ENCODE results near the gene ABCC9.
A peak's percentile ranks its signal among the peaks of the same experiment; 100 is the strongest.

Gene ABCC9

GRCh38 chr12:21971344-21971743 is 30.1 kb upstream of the ABCC9 start:
- DNase-seq (ENCODE audit: low read depth), result no peak
- TF ChIP-seq POLR2A (IDR thresholded peaks at IDR 0.05; ENCODE audit: extremely low read depth, insufficient read length) (no peak), MYC (IDR thresholded peaks at IDR 0.05; ENCODE audit: low read depth, low read length) (no peak)
- TF ChIP-seq, protein P1, sequence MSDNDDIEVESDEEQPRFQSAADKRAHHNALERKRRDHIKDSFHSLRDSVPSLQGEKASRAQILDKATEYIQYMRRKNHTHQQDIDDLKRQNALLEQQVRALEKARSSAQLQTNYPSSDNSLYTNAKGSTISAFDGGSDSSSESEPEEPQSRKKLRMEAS (IDR thresholded peaks at IDR 0.05; ENCODE audit: low read depth, low read length), result no peak
- TF ChIP-seq, protein P2, sequence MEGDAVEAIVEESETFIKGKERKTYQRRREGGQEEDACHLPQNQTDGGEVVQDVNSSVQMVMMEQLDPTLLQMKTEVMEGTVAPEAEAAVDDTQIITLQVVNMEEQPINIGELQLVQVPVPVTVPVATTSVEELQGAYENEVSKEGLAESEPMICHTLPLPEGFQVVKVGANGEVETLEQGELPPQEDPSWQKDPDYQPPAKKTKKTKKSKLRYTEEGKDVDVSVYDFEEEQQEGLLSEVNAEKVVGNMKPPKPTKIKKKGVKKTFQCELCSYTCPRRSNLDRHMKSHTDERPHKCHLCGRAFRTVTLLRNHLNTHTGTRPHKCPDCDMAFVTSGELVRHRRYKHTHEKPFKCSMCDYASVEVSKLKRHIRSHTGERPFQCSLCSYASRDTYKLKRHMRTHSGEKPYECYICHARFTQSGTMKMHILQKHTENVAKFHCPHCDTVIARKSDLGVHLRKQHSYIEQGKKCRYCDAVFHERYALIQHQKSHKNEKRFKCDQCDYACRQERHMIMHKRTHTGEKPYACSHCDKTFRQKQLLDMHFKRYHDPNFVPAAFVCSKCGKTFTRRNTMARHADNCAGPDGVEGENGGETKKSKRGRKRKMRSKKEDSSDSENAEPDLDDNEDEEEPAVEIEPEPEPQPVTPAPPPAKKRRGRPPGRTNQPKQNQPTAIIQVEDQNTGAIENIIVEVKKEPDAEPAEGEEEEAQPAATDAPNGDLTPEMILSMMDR (IDR thresholded peaks at IDR 0.05; ENCODE audit: low read depth, low read length), result no peak
- H3K4me3 ChIP-seq (ENCODE audit: low read depth, low read length), result no peak overlapping the region

GRCh38 chr12:21962821-21963220 is 21.6 kb upstream of the ABCC9 start:
- TF ChIP-seq MYC (IDR thresholded peaks at IDR 0.05; ENCODE audit: low read depth, low read length), result no peak
- TF ChIP-seq, protein P2 (IDR thresholded peaks at IDR 0.05; ENCODE audit: low read depth, low read length), result peak; percentile 28

DNA sequence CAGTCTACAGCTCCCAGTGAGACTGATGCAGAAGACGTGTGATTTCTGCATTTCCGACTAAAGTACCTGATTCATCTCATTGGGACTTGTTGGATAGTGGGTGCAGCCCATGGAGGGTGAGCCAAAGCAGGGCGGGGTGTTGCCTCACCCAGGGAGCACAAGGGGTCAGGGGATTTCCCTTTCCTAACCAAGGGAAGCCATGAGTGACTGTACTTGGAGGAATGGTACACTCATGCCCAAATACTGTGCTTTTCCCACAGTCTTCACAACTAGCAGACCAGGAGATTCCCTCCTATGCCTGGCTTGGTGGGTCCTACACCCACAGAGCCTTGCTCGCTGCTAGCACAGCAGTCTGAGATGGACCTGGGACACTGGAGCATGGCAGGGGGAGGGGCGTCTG is 21.0 kb upstream of the ABCC9 start:
- DNase-seq (ENCODE audit: low read depth), result no peak
- TF ChIP-seq, protein P2 (IDR thresholded peaks at IDR 0.05; ENCODE audit: low read depth, low read length), result no peak
- TF ChIP-seq, protein P1 (IDR thresholded peaks at IDR 0.05; ENCODE audit: low read depth, low read length), result no peak
- TF ChIP-seq MYC (IDR thresholded peaks at IDR 0.05; ENCODE audit: low read depth, low read length) (no peak), POLR2A (IDR thresholded peaks at IDR 0.05; ENCODE audit: extremely low read depth, insufficient read length) (no peak)
- H3K4me3 ChIP-seq (ENCODE audit: low read depth, low read length), result no peak overlapping the region

More at GRCh38 chr12:21962821-21963220, 21.6 kb upstream of the ABCC9 start:
- no peak for DNase-seq (ENCODE audit: low read depth)
- no peak overlapping the region for H3K4me3 ChIP-seq (ENCODE audit: low read depth, low read length)

GRCh38 chr12:21950649-21951048 is 9.4 kb upstream of the ABCC9 start:
- TF ChIP-seq MYC (IDR thresholded peaks at IDR 0.05; ENCODE audit: low read depth, low read length) (no peak), POLR2A (IDR thresholded peaks at IDR 0.05; ENCODE audit: extremely low read depth, insufficient read length) (no peak)
- TF ChIP-seq, protein P2 (IDR thresholded peaks at IDR 0.05; ENCODE audit: low read depth, low read length), result no peak
- TF ChIP-seq, protein P1 (IDR thresholded peaks at IDR 0.05; ENCODE audit: low read depth, low read length), result no peak
- H3K4me3 ChIP-seq (ENCODE audit: low read depth, low read length), result no peak overlapping the region
- no peak for DNase-seq (ENCODE audit: low read depth)

DNA sequence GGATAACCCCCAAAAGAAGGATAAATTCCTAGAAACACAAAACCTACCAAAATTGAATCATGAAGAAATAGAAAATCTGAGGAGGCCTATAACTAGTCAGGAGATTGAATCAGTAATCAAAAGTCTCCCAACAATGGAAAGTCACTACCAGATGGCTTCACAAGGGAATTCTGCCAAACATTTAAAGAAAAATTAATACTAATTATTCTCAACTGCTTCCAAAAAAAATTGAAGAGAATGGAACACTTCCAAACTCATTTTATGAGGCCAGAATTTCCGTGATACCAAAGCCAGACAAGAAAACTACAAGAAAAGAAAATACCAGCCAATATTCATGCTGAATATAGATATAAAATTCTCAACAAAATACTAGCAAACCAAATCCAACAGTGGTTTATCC is 7.8 kb upstream of the ABCC9 start:
- no peak for DNase-seq (ENCODE audit: low read depth)
- no peak overlapping the region for H3K4me3 ChIP-seq (ENCODE audit: low read depth, low read length)
- TF ChIP-seq POLR2A (IDR thresholded peaks at IDR 0.05; ENCODE audit: extremely low read depth, insufficient read length), result no peak
- TF ChIP-seq, protein P2 (IDR thresholded peaks at IDR 0.05; ENCODE audit: low read depth, low read length), result no peak
- no peak for TF ChIP-seq MYC (IDR thresholded peaks at IDR 0.05; ENCODE audit: low read depth, low read length)
- TF ChIP-seq, protein P1 (IDR thresholded peaks at IDR 0.05; ENCODE audit: low read depth, low read length), result no peak

GRCh38 chr12:21946983-21947382 is 5.8 kb upstream of the ABCC9 start:
- no peak for DNase-seq (ENCODE audit: low read depth)
- TF ChIP-seq POLR2A (IDR thresholded peaks at IDR 0.05; ENCODE audit: extremely low read depth, insufficient read length), result no peak
- no peak for TF ChIP-seq MYC (IDR thresholded peaks at IDR 0.05; ENCODE audit: low read depth, low read length)
- TF ChIP-seq, protein P2 (IDR thresholded peaks at IDR 0.05; ENCODE audit: low read depth, low read length), result no peak
- TF ChIP-seq, protein P1 (IDR thresholded peaks at IDR 0.05; ENCODE audit: low read depth, low read length), result no peak
- H3K4me3 ChIP-seq (ENCODE audit: low read depth, low read length), result no peak overlapping the region

Data from NB4 (cell line).